GM19468 (cell line): ENCODE results near the gene SUGP1.
"Not testable (repeated sequence)": the region's sequence is repeated elsewhere in the genome, so short reads cannot be mapped to it uniquely, and the experiment has no call there.

Experiments used
- ATAC-seq: cut with Tn5 transposase; IDR thresholded peaks from one replicate; pipeline ENCODE4 v1.9.1; 2021; ENCODE audit warnings: mild to moderate bottlenecking, moderate library complexity, moderate number of reproducible peaks; ENCODE audit not compliant: unreplicated experiment; ENCODE audit errors: extremely low read depth

The SUGP1 gene, protein sequence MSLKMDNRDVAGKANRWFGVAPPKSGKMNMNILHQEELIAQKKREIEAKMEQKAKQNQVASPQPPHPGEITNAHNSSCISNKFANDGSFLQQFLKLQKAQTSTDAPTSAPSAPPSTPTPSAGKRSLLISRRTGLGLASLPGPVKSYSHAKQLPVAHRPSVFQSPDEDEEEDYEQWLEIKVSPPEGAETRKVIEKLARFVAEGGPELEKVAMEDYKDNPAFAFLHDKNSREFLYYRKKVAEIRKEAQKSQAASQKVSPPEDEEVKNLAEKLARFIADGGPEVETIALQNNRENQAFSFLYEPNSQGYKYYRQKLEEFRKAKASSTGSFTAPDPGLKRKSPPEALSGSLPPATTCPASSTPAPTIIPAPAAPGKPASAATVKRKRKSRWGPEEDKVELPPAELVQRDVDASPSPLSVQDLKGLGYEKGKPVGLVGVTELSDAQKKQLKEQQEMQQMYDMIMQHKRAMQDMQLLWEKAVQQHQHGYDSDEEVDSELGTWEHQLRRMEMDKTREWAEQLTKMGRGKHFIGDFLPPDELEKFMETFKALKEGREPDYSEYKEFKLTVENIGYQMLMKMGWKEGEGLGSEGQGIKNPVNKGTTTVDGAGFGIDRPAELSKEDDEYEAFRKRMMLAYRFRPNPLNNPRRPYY

DNA sequence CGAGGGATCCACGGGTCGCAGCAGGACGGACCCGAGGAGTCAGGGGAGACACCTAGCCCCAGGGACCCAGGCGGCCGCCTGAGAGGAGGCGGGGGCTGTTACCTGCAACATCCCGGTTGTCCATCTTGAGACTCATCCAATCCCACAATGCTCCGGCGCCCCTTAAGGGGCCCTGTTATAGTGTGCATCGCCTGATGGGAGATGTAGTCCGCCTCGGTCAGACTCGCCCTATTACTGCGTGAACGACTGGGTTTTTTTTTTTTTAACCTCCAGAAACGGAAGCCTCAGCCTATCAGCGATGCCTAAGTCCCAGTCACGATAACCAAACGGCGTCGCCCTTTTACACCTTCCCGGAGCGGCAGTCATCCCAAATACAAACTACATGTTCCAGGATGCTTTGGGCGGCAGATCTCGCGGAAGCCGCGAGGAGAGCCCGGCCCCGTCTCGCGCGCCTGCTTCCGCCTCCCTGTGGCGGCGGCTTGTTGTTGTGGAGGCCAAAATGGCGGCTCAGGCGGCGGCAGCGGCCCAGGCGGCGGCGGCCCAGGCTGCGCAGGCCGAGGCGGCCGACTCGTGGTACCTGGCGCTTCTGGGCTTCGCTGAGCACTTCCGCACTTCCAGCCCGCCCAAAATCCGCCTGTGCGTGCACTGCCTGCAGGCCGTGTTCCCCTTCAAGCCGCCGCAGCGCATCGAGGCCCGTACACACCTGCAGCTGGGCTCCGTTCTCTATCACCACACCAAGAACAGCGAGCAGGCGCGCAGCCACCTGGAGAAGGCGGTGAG, at the start of gene SUGP1, which contains the start of gene MAU2:
Gene SUGP1, minus strand, starts transcription at position 149 of the 780 bp plus-strand sequence. Its CDS starts 13 bp downstream, at position 136.
Gene MAU2, plus strand, starts transcription at position 469 of the 780 bp plus-strand sequence. Its CDS starts 31 bp downstream, at position 500.
- ATAC-seq, result peak; percentile 58

DNA sequence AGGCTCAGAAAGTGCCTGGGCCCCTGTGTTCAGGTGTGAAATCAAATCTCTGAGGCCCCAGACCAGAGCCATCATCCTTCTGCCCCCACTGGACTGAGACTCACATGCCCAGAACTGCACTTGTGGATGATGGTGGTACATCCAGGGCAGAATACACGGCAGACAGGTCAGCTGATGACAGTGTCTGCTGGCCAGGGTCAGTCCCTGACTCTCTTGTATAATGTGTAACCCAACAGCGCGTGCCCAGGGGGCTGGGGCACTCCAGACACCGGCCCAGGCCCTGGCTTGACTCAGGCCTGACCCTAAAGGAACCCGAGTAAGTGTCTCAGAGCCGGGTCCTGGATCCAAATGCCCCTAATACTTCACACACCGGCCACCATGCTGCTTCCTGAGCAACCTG, 47.8 kb upstream of the SUGP1 start:
- no peak for ATAC-seq

DNA sequence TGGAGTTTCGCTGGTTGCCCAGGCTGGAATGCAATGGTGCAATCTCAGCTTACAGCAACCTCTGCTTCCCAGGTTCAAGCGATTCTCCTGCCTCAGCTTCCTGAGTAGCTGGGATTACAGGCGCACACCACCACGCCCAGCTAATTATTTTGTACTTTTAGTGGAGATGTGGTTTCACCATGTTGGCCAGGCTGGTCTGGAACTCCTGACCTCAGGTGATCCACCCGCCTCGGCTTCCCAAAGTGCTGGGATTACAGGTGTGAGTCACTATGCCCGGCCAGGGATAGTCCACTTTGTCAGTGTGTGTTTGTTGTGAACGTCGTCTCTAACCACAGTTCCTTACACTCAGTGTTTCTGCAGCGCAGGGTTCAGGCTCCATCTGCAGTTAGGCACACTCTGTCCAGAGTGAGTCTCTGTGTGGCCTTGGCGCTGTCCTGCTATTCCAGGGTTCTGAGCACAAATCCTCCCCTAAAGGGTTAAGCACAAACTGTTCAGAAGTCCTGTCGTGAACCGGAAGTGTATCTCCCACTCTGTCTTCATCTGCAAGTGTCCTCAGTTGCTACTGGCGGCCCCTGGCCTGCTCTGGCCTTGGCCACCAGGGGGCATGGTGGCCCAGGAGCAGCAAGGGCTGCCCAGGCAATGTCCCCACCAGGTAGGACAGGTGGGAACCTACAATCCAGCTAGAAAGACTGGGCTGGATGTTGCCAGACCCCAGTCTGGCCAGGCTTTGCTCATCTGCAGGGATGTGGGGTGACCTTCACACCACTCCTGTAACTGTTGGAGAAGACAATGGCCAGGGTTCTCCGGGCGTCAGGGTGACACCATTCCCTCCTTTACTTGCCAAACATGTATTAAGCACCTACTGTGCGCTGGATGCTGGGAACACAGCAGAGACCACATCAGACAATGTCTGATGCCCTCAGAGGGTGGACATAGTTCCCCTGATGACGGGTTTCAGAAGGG, 46.4 kb upstream of the SUGP1 start:
- ATAC-seq, result peak; percentile 28

DNA sequence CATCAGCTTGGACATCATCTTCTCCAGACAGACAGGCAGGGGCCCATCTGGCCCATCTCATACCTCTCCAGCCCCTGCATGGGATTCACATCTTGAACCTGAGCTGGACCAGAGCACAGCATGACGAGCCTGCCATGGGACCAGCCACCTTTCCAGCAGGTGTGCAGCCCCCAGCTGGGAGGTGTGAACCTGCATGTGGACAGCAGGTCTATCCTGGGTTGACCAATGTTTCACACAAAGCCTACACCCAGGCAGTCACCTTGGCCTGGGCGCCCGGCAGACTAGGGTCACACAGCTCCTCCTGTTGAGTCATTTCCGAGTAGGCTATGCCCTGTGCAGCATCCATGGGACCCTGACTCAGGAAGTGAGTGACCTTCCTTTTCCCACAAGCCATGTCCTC, 41.8 kb upstream of the SUGP1 start:
- ATAC-seq, result no peak

DNA sequence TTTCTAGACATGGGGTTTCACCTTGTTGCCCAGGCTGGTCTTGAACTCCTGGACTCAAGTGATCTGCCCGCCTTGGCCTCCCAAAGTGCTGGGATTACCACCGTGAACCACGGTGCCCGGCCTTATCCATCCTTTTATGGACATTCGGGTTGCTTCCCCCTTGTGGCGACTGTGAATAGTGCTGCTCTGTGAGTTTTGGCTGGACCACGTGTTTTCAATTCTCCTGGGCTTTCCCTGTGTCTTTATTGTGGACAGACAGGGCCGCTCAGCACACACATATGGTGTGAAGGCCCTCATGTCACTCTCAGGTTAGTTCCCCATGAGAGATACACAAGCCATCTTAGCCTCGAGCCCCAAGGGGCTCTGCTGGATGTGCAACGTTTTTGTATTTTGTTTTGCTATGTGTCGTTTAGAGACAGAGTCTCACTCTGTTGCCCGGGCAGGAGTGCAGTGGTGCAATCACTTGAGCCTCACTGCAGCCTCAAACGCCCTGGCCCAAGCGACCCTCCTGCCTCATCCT, 40.8 kb upstream of the SUGP1 start:
- no peak for ATAC-seq

DNA sequence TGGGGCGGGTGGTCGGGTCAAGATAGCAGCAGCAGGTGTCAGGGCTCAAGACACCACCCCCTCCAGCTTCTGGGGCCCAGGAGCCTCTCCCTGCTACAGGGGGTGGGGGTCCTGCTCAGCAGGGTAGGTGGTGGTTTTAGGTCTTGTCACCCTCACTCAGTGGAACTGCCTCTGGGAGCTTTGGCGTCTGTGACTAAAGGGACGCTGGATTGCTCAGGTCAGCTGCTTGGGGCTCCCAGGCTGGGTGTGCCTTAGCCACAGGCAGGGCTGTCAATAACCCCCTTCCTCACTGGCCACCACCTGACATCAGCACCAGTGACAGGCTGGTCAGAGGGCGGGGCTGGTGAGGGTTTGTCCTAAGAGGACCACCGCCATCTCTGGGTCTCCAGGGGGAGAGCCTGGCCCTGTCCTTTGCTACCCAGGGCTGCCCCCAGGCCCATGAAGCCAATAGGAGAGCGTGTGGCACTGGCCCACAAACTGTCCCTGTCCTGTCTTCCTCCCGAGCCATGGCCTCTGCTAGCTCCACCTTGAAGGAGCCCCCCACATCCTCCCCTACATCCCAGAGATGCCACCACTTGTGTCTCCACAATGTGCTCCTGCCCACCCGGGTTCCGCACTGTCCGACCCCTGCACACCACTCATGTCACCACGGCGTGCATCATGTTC, 36.7 kb upstream of the SUGP1 start:
- no peak for ATAC-seq

DNA sequence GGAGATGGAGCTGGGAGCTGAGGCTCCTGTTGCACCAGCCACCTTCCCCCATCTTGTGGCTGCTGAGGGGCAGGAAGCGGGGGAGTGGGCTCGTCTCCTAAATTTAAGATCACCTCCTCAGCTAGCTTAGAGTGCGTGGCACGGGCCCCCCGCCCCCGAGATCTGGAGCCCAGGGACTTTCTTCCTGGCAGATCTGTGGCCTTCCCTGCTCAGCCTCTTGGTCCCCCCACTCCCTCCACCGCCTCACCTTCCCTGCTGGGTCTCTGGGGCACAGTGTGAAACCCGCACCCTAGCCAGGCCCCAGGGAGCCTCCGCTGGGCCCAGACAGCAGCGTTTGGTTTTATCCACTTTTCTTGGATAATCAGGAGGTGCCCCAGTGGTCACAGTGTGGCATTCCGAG, 36.2 kb upstream of the SUGP1 start:
- no peak for ATAC-seq

DNA sequence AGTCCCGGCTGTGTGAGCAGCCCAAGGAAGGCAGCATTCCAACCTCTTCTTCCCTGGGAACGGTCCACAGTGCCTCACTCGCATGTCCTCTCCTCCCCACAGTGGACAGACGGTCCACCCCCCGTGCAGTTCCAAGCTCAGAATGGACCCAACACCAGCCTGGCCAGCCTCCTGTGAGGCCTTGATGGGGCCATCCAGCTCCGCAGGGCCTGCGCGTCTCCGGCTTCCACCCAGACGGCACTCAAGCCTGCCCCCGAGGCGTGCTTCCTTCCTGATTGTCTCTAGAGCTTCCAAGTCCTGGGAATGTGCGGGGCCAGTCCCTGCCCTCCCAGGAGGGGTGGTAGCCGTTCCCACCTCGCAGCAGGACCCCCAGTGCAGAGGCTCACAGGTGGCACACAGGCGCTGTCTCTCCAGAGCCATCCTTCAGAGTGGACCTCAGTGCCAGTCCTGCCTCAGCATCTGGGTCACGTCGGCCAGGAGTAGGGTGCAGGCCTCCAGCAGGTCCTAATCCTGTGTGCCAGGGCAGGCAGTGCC, 35.4 kb upstream of the SUGP1 start:
- ATAC-seq, result no peak

DNA sequence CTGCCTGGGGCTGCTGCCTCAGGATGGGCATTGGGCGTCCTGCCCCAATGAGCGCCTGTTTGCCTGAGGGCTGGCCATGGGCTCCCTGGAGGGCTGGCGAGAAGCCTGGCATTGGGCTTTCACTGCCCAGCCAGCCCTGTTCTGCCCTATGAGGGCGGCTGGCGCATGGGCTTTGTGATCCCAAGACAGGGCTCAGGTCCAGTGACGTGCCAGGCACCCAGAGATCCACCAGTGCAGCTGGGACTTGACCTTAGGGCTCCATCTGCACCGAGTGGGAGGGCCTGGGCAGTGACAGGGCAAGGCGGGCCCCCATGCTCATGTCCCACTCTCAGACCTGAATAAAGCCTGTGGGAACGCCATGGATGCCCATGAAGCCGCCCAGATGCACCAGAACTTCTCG, 34.6 kb upstream of the SUGP1 start:
- no peak for ATAC-seq

DNA sequence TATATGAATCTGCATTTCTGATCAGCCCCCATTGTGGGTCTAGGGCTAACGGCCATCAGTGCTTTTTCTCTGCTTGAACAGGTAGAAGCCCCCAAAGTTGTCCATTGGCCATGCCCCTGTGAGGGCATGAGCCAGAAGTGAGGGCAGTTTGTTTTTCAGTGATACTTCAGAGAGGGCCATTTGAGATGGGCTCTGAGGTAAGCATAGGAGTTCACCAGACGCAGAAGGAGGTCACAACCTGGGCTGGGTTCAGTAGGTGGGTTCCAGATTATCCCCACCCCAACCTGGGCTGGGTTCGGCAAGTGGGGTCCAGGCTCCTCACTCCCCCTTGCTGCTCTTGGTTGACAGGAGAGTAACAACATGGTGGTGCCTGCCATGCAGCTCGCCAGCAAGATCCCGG, 33.7 kb upstream of the SUGP1 start:
- ATAC-seq, result no peak

DNA sequence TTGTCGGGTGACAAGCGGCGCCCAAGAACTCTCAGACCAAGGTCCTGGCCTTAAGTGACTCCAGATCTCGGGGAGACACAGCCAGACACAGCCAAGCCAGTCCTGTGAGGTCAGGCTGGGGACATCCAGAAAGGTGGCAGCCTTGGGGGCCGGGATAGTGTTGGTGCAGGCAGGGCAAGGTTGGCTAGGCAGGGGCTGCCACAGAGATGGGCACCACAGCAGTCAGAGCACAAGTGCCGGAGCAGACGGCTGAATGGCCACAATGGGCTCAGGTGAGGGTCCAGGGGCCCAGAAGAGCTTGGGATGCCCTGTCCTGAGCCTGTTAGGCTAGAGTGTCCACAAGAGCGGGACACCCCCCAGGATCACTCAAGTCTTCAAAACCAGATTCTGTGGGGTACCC, 32.5 kb upstream of the SUGP1 start:
- ATAC-seq, result no peak

DNA sequence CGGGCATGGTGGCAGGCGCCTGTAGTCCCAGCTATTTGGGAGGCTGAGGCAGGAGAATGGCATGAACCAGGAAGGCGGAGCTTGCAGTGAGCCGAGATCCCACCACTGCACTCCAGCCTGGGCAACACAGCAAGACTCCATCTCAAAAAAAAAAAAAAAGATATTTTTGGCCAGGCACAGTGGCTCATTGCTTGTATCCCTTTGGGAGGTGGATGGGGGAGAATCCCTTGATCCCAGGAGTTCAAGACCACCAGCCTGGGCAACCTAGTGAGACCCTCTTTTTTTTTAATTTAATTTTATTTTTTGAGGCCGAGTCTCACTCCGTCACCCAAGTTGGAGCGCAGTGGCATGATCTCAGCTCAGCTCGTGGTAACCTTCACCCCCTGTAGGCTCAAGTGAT, 30.4 kb upstream of the SUGP1 start:
- not testable (repeated sequence) for ATAC-seq

DNA sequence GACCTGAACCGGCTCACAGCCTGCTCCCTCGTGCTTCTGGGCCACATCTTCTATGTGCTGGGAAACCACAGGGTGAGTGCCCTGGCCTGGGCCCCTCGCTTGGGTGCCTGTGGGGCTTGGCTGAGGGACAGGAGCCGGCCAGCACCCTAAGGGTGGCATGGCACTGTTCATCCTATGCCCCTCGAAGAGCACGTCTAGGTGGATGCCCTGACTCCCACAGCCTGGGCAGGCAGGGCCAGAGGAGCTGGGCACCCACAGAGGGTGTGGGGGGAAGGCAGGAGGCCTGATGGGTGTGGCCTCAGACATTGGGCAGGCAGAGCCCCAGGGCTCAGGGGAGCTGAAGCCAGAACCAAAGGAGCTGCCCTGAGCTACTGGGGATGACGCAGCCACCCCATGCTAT, 29.1 kb upstream of the SUGP1 start:
- no peak for ATAC-seq

DNA sequence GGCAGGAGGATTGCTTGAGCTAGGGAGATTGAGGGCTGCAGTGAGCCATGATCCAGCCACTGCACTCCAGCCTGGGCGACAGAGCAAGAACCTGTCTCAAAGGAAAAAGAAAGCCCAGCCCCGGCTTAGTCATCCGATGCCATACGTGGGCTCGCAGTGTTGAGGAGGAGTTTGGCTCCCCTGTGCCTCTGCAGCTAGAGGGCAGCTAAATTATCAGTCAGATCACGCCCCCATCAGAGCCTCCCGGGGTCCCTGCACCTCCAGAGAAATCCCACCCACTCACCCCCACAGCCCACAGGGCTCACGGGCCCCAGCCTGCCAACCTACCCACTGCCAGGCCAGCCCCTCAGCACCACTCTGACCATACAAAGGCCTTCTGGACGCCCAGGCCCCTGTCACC, 28.0 kb upstream of the SUGP1 start:
- ATAC-seq, result no peak

DNA sequence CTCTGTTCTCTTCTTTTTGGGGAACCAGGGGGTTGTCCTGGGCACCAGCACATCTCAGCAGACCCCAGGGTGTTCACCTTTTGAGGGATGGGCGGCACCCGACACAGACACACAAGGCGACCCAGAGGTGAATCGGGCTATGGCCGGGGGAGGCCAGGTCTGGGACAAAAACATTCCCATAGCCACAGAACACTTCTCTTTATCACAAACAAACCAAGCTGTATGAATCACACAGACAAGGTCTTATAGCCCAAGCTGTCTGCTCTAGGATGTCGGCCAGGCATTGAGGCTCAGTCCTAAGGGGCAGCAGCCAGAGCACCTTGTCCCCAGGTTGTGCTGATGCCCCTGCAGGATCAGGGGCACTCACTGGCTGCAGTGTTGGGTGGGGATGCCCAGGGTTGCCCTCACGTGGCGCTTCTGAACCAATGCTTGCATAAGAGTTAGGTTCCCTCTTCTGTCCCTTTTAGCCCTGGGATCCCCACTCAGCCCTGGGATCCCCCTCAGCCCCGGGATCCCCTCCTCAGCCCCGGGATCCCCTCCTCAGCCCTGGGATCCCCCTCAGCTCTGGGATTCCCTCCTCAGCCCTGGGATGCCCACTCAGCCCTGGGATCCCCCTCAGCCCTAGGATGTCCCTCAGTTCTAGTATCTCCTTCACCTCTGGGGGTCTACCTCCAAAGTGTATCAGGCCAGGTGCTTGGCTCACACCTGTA, 27.2 kb upstream of the SUGP1 start:
- no peak for ATAC-seq

DNA sequence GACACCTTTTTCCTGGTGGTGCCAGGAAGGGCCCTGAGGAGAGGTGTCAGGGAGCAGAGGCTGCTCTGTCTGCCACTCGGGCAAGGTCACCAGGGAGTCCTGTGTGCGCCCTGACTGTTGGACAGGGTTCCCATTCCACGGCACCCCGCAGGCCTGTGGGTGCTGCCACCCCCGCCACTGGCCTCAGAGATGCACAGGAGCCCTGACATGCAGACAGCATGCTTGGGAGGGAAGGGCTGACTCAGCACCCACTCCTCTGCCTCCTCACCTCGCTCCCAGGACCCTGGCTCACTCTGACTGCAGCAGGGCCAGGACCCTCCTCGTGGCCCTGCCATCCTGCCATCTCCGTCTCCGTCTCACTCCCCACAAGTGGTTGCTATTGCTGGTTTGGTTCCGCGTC, 25.7 kb upstream of the SUGP1 start:
- ATAC-seq, result no peak

DNA sequence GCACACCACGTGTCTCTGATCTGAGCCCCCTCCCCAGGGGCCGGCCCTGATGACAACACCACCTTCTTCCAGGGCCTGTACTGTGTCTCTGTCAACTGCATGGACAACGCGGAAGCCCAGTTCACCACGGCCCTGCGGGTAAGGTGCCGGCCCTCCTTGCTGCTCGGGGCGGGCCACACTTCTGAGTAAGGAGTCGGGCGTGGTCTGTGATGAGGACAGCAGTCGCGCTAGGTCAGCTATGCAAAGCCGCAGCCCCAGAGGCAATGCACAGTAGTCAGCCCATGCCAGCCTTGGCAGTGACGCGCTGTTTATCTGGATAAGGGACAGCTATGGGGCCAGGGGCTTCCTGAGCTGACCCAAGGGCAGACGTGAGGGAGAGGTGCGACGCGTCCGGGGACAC, 24.9 kb upstream of the SUGP1 start:
- no peak for ATAC-seq

DNA sequence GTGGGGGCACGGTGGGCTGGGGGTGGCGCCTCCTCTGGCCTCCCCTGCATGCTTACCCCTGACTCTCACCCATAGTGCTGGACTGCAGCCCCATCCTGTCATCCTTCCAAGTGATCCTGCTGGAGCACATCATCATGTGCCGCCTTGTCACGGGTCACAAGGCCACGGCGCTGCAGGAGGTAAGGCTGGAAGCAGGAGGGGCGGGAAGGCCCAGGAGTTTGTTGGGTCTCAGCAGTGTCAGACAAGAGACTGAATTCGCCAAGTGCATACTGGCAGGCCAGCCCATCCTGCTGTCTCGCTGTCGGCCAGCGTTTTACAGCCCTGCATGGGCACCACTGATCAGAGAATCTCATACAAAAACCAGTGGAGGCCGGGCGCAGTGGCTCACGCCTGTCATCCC, 23.5 kb upstream of the SUGP1 start:
- no peak for ATAC-seq
